Amniotic epithelial cell (primary cell): Measurements from ENCODE around the gene KCNJ10.

ENCODE experiments used
- DNase-seq: peaks from one replicate; pipeline ENCODE4 v3.0.0-alpha.2; 2010; ENCODE audit warnings: low read depth

Gene KCNJ10

GRCh38 chr1:160024195-160024905 is 45.6 kb downstream of the KCNJ10 start:
- no peak for DNase-seq

GRCh38 chr1:160022330-160023310 is 47.3 kb downstream of the KCNJ10 start:
- no peak for DNase-seq

- no peak for DNase-seq
These were observed 48.4 kb downstream of the KCNJ10 start for GRCh38 chr1:160021376-160022074.

- no peak for DNase-seq
These were observed 49.8 kb downstream of the KCNJ10 start for GRCh38 chr1:160020196-160020595.

- DNase-seq = peak; percentile 61
These were observed 51.1 kb downstream of the KCNJ10 start for GRCh38 chr1:160018900-160019299.

- DNase-seq = no peak
These were observed 51.6 kb downstream of the KCNJ10 start for GRCh38 chr1:160018347-160018746.

GRCh38 chr1:160017592-160017991 is 52.4 kb downstream of the KCNJ10 start:
- no peak for DNase-seq

GRCh38 chr1:160011781-160012180 is 58.2 kb downstream of the KCNJ10 start:
- no peak for DNase-seq

GRCh38 chr1:160009801-160010200 is 60.2 kb downstream of the KCNJ10 start:
- no peak for DNase-seq

GRCh38 chr1:160009081-160009480 is 60.9 kb downstream of the KCNJ10 start:
- no peak for DNase-seq

- DNase-seq = peak; percentile 23
These were observed 62.3 kb downstream of the KCNJ10 start for GRCh38 chr1:160007577-160008200.

- peak; percentile 65 for DNase-seq
These were observed 63.5 kb downstream of the KCNJ10 start for GRCh38 chr1:160006312-160006940.

- DNase-seq = no peak
These were observed 64.9 kb downstream of the KCNJ10 start for GRCh38 chr1:160005070-160005469.

- DNase-seq = no peak
These were observed 65.5 kb downstream of the KCNJ10 start for GRCh38 chr1:160004425-160004824.

- DNase-seq = no peak
These were observed 66.0 kb downstream of the KCNJ10 start for GRCh38 chr1:160004001-160004400.

GRCh38 chr1:160001440-160001839 is 68.5 kb downstream of the KCNJ10 start:
- DNase-seq = no peak

- DNase-seq = peak; percentile 58
These were observed 70.8 kb downstream of the KCNJ10 start for GRCh38 chr1:159999204-159999603.

GRCh38 chr1:159996653-159997052 is 73.3 kb downstream of the KCNJ10 start:
- DNase-seq = peak; percentile 88

- DNase-seq = no peak
These were observed 75.1 kb downstream of the KCNJ10 start for GRCh38 chr1:159994896-159995295.

- no peak for DNase-seq
These were observed 76.0 kb downstream of the KCNJ10 start for GRCh38 chr1:159993911-159994310.

GRCh38 chr1:159992161-159992560 is 77.8 kb downstream of the KCNJ10 start:
- DNase-seq = no peak
